ENCODE results near the gene ZSWIM3. TPM values are rescaled to one million over a fixed set of nuclear protein-coding genes. Genes with fewer than 3 reads are reported as not detected.

ZSWIM3 gene
- total and polyA plus RNA-seq, 2 of the 8 experiments (the other 6 are each of a cell fraction or from before 2014, with no cell fraction given) = 5.5 to 6.9 TPM

GRCh38 chr20:45866454-45866853 lies 9.0 kb downstream of the ZSWIM3 start:
- Histone ChIP-seq H3K4me3 (ENCODE audit: extremely low read depth in 1 of 4, insufficient read depth in 2 of 4, low read depth in 3 of 4, low read length in 4 of 4) (no peak overlapping the region), H3K14ac (ENCODE audit: insufficient read length) (no peak overlapping the region), H3K4me2 (ENCODE audit: insufficient read depth in 1 of 2, low read depth in 2 of 2, low read length in 2 of 2) (no peak overlapping the region), H3K56ac (replicated peaks; ENCODE audit: insufficient read length, low read depth, low read length) (no peak overlapping the region), H2BK15ac (ENCODE audit: low read length) (no peak overlapping the region), H3K4me1 (replicated peaks in 1 of 4; ENCODE audit: control insufficient read depth in 3 of 4, insufficient read depth in 4 of 4, low read length in 3 of 4) (no peaks in the 10 kb centered on the region), H3K27ac (ENCODE audit: low read depth, low read length) (no peak overlapping the region), H3K23me2 (ENCODE audit: low read depth, low read length) (no peaks in the 10 kb centered on the region), H2BK120ac (replicated peaks; ENCODE audit: low read depth, low read length) (no peak overlapping the region), H3K9ac (replicated peaks in 1 of 4; ENCODE audit: extremely low read depth in 1 of 4, low read depth in 3 of 4, low read length in 3 of 4) (no peak overlapping the region), H4K91ac (replicated peaks; ENCODE audit: insufficient read length, low read length) (no peak overlapping the region), H4K8ac (ENCODE audit: extremely low read depth, insufficient read depth, low read length) (no peak overlapping the region), H3K79me2 (ENCODE audit: control insufficient read depth in 1 of 2, insufficient read depth in 2 of 2, low read length in 2 of 2) (no peaks in the 10 kb centered on the region), H2AK5ac (ENCODE audit: low read depth, low read length) (no peak overlapping the region), H3K36me3 (ENCODE audit: control insufficient read depth in 2 of 4, insufficient read depth in 4 of 4, low read length in 3 of 4) (no peaks in the 10 kb centered on the region; a peak in 1 of 8 replicates), H2BK20ac (ENCODE audit: low read length) (no peak overlapping the region), H4K5ac (ENCODE audit: insufficient read length, low read depth, low read length) (no peak overlapping the region), H3K9me3 (ENCODE audit: insufficient read depth in 2 of 2, low read depth in 1 of 2, low read length in 1 of 2) (no peaks in the 10 kb centered on the region), H3K4ac (replicated peaks; ENCODE audit: insufficient read length, low read depth, low read length) (no peak overlapping the region), H2BK5ac (ENCODE audit: low read depth, low read length) (no peak overlapping the region), H2BK12ac (ENCODE audit: low read depth, low read length) (no peak overlapping the region), H3K27me3 (replicated peaks in 1 of 4; ENCODE audit: control insufficient read depth in 3 of 4, extremely low read depth in 1 of 4, insufficient read depth in 3 of 4, low read length in 3 of 4) (no peaks in the 10 kb centered on the region), H4K20me1 (replicated peaks in 1 of 2; ENCODE audit: control insufficient read depth in 1 of 2, insufficient read depth in 2 of 2, low read length in 2 of 2) (no peaks in the 10 kb centered on the region), H3K23ac (ENCODE audit: insufficient read length) (no peak overlapping the region), H3K18ac (ENCODE audit: extremely low read depth, low read length) (no peak overlapping the region), H2AFZ (ENCODE audit: low read length) (no peak overlapping the region), H3K79me1 (ENCODE audit: low read depth, low read length) (no peaks in the 10 kb centered on the region)
- no peak for DNase-seq (ENCODE audit: low read depth in 1 of 2, low spot score in 2 of 2)
- WGBS, 2 experiments (ENCODE audit: extremely low coverage in 1 of 2, insufficient coverage in 1 of 2, insufficient read length in 1 of 2, insufficient replicate concordance in 2 of 2, low coverage in 1 of 2, low lambda C conversion rate in 2 of 2, missing lambda C conversion rate in 1 of 2) = 92% methylated on average over 5 of the region's 5 CpGs; no CpG with 5 or more reads in 1 of the 2 experiments
- ChIA-PET POLR2A (ENCODE audit: partially characterized antibody) (interaction anchor here (0.9 to 8.1 kb wide), 4 partner anchors 8 to 24 kb away, joined by 3 to 39 read pairs (median 4); partner anchors contain the start of genes NEURL2 and ZSWIM1), CTCF (ENCODE audit: partially characterized antibody) (interaction anchor here (1.2 to 1.3 kb wide), 3 partner anchors 22 to 92 kb away, joined by 3 read pairs; no protein-coding TSS in a partner anchor)
- FAIRE-seq = no peak
- TF ChIP-seq USF2 (IDR thresholded peaks at IDR 0.05; ENCODE audit: low read length) (no peak), CHD1 (IDR thresholded peaks at IDR 0.05; ENCODE audit: low read depth, low read length) (no peak), BRCA1 (IDR thresholded peaks at IDR 0.05; ENCODE audit: low read depth, low read length) (no peak), NANOG (IDR thresholded peaks at IDR 0.05; ENCODE audit: insufficient read depth, low read depth, low read length, poor library complexity, severe bottlenecking) (no peak), JUND (IDR thresholded peaks at IDR 0.05; ENCODE audit: low read length) (no peak), TEAD4 (IDR thresholded peaks at IDR 0.05; ENCODE audit: low read depth, low read length) (no peak), CEBPB (IDR thresholded peaks at IDR 0.05; ENCODE audit: low read depth, low read length) (no peak), ATF3 (IDR thresholded peaks at IDR 0.05; ENCODE audit: insufficient read depth, low read depth, low read length) (no peak), BCL11A (IDR thresholded peaks at IDR 0.05; ENCODE audit: low read depth in 2 of 2, low read length in 2 of 2) (no peak)
